ENCODE measurements around the gene CPE. TPM values are rescaled to one million over a fixed set of nuclear protein-coding genes. Genes with fewer than 3 reads are reported as not detected.

CPE gene
- total RNA-seq, 1 donor from 2014 or later, result 103 TPM

DNA sequence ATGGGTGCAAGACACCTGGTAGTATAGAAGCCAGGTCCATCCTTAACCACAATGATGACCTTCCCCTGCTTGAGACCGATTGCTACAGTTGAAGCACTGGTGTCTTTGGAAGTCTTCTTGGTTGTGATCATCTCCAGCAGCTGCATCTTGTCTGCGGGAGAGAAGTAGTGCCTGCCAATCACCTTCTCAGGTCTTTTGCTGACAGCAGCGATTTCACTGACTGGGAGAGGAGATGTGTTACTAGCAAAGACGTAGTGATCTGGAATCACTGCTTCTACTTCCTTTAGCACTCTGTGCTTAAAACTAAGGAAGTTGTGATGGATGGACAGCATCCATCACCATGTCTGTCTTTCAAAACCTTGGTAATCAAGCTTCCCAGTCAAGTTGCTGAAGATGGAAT, 25.9 kb downstream of the CPE start:
- no peaks in the 10 kb centered on the region for H3K9me3 ChIP-seq
- no peaks in the 10 kb centered on the region for H3K4me1 ChIP-seq
- no peak for TF ChIP-seq POLR2AphosphoS5 (IDR thresholded peaks at IDR 0.05; ENCODE audit: insufficient read depth in 1 of 2, low read depth in 1 of 2)
- TF ChIP-seq, protein P1, sequence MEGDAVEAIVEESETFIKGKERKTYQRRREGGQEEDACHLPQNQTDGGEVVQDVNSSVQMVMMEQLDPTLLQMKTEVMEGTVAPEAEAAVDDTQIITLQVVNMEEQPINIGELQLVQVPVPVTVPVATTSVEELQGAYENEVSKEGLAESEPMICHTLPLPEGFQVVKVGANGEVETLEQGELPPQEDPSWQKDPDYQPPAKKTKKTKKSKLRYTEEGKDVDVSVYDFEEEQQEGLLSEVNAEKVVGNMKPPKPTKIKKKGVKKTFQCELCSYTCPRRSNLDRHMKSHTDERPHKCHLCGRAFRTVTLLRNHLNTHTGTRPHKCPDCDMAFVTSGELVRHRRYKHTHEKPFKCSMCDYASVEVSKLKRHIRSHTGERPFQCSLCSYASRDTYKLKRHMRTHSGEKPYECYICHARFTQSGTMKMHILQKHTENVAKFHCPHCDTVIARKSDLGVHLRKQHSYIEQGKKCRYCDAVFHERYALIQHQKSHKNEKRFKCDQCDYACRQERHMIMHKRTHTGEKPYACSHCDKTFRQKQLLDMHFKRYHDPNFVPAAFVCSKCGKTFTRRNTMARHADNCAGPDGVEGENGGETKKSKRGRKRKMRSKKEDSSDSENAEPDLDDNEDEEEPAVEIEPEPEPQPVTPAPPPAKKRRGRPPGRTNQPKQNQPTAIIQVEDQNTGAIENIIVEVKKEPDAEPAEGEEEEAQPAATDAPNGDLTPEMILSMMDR (IDR thresholded peaks at IDR 0.05), result no peak
- TF ChIP-seq POLR2A (IDR thresholded peaks at IDR 0.05), result no peak
- no peak overlapping the region for H3K4me3 ChIP-seq
- intact Hi-C loops (cut with DNase I), result no loop called here
- no peak for DNase-seq (ENCODE audit: extremely low spot score in 2 of 2)
- no peaks in the 10 kb centered on the region for H3K36me3 ChIP-seq
- H3K27me3 ChIP-seq, result no peaks in the 10 kb centered on the region
- H3K27ac ChIP-seq, result no peak overlapping the region

DNA sequence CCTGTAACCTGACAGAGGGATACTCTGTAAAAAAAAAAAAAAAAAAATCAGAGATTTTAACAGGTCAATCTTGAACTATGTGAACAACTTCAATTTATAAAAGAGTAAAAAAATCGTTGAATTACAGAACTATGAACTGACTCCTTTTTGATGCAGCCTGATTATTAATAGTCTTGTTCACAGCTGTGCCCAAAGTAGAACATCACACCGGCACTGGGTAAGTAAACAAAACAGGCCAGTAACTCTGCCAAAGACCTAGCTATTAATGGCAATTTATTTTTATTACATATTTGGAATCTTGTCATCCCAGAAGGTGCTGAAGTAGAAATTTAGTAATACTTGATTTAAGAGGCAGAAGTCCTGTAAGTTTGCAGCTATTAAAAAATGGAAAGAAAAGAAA, 31.4 kb downstream of the CPE start:
- H3K36me3 ChIP-seq, result no peaks in the 10 kb centered on the region
- H3K9me3 ChIP-seq, result no peaks in the 10 kb centered on the region
- DNase-seq (ENCODE audit: extremely low spot score in 2 of 2), result no peak
- TF ChIP-seq, protein P1 (IDR thresholded peaks at IDR 0.05), result no peak
- H3K27me3 ChIP-seq, result no peaks in the 10 kb centered on the region
- H3K4me3 ChIP-seq, result no peak overlapping the region
- no peaks in the 10 kb centered on the region for H3K4me1 ChIP-seq
- intact Hi-C loops (cut with DNase I), result no loop called here
- no peak overlapping the region for H3K27ac ChIP-seq

DNA sequence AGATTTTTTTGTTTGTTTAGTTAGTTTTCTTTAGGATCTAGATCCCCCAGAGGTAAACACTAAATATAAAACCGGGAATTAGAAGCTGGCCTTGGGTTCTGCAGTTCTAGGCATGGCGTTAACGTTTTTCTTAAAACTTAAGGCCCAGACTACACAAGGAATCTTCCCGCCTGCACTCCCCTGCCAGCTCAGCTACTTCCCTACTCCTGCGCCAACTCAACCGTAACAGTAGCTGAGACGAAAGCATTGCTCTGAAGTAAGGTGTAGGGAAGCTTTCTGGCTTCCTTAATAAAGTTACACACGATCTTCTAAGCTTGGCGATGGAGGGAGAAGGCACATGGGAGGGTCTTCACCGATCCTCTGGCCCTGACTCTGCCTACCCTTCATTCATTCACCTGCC, 37.1 kb downstream of the CPE start:
- Histone ChIP-seq H3K36me3 (no peaks in the 10 kb centered on the region), H3K4me3 (no peak overlapping the region), H3K27ac (no peak overlapping the region), H3K9me3 (no peaks in the 10 kb centered on the region), H3K4me1 (no peaks in the 10 kb centered on the region), H3K27me3 (no peaks in the 10 kb centered on the region)
- no peak for DNase-seq (ENCODE audit: extremely low spot score in 2 of 2)
- TF ChIP-seq, protein P1 (IDR thresholded peaks at IDR 0.05), result no peak
- TF ChIP-seq POLR2AphosphoS5 (IDR thresholded peaks at IDR 0.05; ENCODE audit: insufficient read depth in 1 of 2, low read depth in 1 of 2) (no peak), POLR2A (IDR thresholded peaks at IDR 0.05) (no peak)
- intact Hi-C loops (cut with DNase I), result no loop called here

DNA sequence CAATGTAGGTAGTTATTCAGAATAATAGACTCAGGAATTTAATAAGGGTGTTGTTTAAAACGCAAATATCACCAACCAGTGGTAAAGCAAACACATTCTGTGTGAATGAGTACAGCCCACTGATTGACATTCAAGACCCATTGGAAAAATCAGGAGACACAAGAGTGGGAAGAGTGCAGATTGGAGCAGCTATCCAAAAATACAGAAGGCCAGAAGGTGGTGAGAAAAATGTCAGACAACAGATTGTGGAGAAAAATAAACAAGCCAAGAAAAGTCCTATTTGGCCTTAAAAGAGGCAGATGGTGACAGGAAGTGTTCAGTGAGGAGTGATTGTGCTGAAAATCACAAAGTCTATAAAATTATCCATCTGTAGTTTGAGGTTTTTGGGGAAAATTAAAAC, 39.3 kb downstream of the CPE start:
- intact Hi-C loops (cut with DNase I), result no loop called here
- Histone ChIP-seq H3K4me1 (no peaks in the 10 kb centered on the region), H3K27me3 (no peaks in the 10 kb centered on the region), H3K36me3 (no peaks in the 10 kb centered on the region), H3K4me3 (no peak overlapping the region), H3K27ac (no peak overlapping the region), H3K9me3 (no peaks in the 10 kb centered on the region)
- TF ChIP-seq POLR2AphosphoS5 (IDR thresholded peaks at IDR 0.05; ENCODE audit: insufficient read depth in 1 of 2, low read depth in 1 of 2) (no peak), POLR2A (IDR thresholded peaks at IDR 0.05) (no peak)
- TF ChIP-seq, protein P1 (IDR thresholded peaks at IDR 0.05), result no peak
- no peak for DNase-seq (ENCODE audit: extremely low spot score in 2 of 2)

DNA sequence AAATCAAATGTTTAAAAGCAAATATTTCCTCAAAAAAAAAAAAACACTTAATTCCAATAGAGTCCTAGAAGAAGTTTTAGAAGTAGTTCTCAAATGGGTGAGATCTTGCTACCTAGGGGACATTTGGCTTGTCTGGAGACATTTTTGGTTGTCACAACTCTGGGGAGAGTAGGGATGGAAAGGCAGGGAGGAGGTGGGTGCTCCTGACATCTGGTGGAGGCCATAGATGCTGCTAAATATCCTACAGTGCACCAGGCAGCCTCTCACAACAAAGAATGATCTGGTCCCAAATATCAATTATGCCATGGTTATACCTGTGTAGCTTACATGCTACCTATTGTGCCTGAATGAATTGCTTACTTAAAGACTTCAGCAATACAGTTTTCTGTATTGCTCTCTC, 46.8 kb downstream of the CPE start:
- no peaks in the 10 kb centered on the region for H3K27me3 ChIP-seq
- H3K27ac ChIP-seq, result no peak overlapping the region
- DNase-seq (ENCODE audit: extremely low spot score in 2 of 2), result no peak
- peaks cover 4% of the 10 kb centered on the region for H3K9me3 ChIP-seq
- no peaks in the 10 kb centered on the region for H3K4me1 ChIP-seq
- intact Hi-C loops (cut with DNase I), result loop anchor here (5.0 kb wide), 1 partner anchor 1918 kb away; no protein-coding TSS in a partner anchor
- no peak overlapping the region for H3K4me3 ChIP-seq
- no peak for TF ChIP-seq POLR2A (IDR thresholded peaks at IDR 0.05)
- H3K36me3 ChIP-seq, result no peaks in the 10 kb centered on the region

DNA sequence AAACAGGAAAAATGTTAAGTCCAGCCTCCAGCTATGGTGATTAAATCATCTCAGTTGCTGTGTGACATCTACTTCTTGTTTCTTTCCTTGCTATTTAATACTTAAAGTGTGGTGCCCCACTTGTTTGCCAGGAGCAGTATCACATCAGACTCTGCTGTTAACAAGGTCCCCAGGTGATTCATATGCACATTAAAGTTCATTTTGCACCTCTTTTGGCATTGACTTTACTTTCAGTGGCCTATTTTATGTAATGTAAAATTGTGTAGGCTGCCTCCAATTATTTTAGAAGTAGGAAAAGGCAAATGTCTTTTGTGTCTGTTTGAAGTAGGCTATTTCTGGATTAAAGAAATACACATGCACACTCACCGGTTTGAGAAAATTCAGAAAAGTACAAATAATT, 47.5 kb downstream of the CPE start:
- no peaks in the 10 kb centered on the region for H3K36me3 ChIP-seq
- no peaks in the 10 kb centered on the region for H3K4me1 ChIP-seq
- no peak for DNase-seq (ENCODE audit: extremely low spot score in 2 of 2)
- TF ChIP-seq POLR2AphosphoS5 (IDR thresholded peaks at IDR 0.05; ENCODE audit: insufficient read depth in 1 of 2, low read depth in 1 of 2) (no peak), POLR2A (IDR thresholded peaks at IDR 0.05) (no peak)
- TF ChIP-seq, protein P1 (IDR thresholded peaks at IDR 0.05), result no peak
- H3K4me3 ChIP-seq, result no peak overlapping the region
- peaks cover 4% of the 10 kb centered on the region for H3K9me3 ChIP-seq
- intact Hi-C loops (cut with DNase I), result loop anchor here (5.0 kb wide), 1 partner anchor 1919 kb away; no protein-coding TSS in a partner anchor
- H3K27me3 ChIP-seq, result no peaks in the 10 kb centered on the region
- H3K27ac ChIP-seq, result no peak overlapping the region

Measured in vagina (tissue), 2 donors.